GM19193 (cell line): ENCODE results near the gene PTPRE.

Source experiments
- POLR2A ChIP-seq: IDR thresholded peaks from 4 replicates; pipeline ENCODE4 v1.6.1; 2011; ENCODE audit not compliant: insufficient read depth, insufficient read length; ENCODE audit errors: extremely low read depth

PTPRE gene

DNA sequence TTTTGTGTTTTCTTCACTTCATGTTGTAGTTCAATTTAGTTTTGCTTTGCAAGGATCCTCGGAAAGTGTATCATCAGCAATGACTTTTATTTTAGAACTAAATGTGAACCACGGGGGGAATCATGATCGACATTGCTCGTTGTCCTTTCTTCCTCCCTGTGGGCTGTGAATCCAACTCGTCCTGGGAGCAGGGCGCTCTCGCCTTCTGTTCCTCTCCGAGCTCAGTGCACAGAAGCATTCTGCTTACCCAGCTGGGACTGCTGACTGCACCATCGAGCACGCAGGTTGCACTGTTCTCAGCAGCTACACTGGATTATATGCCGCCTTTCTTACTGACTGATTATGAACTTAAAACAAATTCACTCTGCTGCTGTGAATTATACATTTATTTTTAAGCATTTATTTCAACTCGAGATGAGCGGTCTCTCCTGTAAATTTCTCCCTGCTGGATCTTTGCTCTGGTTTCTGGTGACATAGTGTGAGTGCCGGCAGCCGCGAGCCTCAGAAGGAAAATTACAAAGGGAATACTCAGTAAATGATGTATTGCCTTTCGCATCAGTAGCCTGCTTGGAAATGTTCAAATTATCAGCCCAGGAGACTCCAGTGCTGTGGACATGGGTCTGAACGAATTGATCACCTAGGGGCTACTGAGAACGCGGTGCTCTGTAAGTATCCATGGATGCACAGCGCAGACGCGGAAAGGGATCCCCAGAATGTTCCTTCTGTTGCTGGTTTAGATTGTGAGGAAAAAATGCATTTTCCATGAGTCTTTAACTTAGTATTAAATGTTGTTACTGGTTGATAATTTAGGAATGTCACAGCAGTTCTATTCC is 92.6 kb downstream of the PTPRE start:
- no peak for TF ChIP-seq POLR2A

GRCh38 chr10:128000471-128001362 is 93.8 kb downstream of the PTPRE start:
- no peak for TF ChIP-seq POLR2A

- TF ChIP-seq POLR2A: no peak
Measured at GRCh38 chr10:128001363-128001745, 94.5 kb downstream of the PTPRE start.

- TF ChIP-seq POLR2A: no peak
Measured at GRCh38 chr10:128001849-128002248, 94.9 kb downstream of the PTPRE start.

- TF ChIP-seq POLR2A: no peak
Measured at GRCh38 chr10:128003521-128003920, 96.6 kb downstream of the PTPRE start.

GRCh38 chr10:128005858-128006257 is 99.0 kb downstream of the PTPRE start:
- no peak for TF ChIP-seq POLR2A

DNA sequence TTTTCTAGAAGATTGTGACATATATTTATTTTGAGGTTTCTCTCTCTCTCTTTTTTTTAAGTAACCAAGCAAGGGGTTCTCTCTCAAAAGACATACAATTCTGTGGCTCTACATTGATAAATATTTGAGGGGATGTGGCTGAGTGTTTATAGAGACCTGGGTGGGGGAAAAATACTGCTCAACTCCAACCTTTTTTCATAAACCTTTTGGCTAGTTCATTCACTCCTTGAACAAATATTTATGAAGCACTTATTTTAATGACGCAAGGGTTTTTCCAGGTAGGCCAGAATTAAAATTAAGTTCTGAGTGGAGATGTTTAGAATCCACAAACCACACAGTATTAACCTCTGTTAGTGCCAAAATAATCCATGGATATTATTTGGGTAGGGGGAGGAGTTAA is 100.2 kb downstream of the PTPRE start:
- TF ChIP-seq POLR2A: no peak

DNA sequence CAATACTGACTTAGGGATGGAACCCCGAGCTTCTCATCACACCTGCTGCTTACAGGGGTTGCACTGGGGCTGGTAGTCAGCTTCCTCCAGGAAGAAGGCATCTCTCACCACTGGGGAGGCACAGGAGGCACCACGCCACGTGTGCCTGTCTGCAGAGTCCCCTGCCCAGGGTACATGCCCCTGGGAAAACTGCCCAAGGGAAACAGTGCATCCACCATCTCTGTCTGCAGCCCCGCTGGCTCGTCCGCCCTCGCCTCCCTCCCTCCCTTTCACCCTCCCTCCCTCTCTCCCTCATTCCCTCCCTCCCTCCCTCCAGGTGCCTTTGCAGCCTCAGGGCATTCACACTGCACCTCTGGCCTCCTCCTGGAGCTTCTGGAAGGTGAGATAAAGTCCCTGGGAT is 101.1 kb downstream of the PTPRE start:
- TF ChIP-seq POLR2A: no peak

DNA sequence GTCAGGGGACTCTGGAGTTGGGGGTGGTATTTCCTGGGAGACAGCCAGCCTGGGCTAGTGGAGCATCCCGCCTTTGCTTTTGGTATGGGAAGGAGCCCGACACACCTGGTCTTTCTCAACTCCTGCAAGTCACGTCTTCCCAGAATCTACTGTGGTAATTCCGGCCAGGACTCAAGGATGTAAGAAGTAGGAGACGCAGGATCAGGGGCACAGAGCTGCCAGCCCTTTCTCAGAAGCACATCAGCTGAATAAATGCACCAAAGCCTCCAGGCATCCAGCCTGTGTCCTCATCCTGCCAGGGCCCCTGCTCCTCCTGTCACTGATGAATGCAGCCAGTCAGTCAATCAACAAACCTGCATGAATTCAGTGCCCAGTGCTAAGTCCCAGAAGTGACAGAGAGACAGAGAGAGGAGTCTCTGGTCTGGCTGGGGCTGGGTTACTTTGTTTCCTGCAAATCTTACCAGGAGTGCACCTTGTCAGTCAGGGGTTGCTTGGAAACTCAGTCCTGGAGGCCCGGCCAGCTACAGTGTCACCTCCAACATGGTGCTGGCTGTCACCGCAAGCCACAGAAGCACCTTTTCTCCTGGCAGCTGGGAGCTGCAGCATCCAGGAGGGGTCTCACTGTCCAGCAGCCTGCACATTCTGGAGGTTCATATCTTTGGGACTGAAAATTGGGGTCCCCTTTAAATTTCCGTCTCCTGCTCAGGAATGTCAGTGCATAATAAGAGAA is 101.8 kb downstream of the PTPRE start:
- TF ChIP-seq POLR2A: no peak

GRCh38 chr10:128009372-128010126 is 102.6 kb downstream of the PTPRE start:
- TF ChIP-seq POLR2A: no peak

- TF ChIP-seq POLR2A: no peak
Measured at GRCh38 chr10:128011059-128011979, 104.4 kb downstream of the PTPRE start.

- no peak for TF ChIP-seq POLR2A
Measured at GRCh38 chr10:128013626-128014025, 106.7 kb downstream of the PTPRE start.

DNA sequence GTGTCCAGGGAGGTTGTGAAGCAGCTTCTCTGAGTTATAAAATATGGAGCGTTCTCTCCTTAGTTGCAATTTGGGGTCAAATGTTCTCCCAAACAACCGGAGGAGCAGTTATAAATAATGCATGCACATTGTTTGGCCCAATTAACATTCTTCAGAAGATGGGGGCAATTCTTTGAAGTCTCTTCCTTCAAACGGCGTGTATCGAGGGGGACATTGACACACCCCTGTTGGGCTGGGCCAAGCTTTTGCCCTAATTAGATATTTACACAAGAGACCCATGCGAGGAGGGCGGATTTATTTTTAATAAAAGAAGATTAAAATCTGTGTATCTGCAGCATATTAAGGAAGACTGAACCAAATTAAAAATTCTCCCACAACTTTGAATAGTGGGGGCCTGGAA is 107.3 kb downstream of the PTPRE start:
- TF ChIP-seq POLR2A: no peak
